ENCODE measurements around the gene ZNF701.
"Not testable (repeated sequence)": the region's sequence is repeated elsewhere in the genome, so short reads cannot be mapped to it uniquely, and the experiment has no call there.

Gene ZNF701

DNA sequence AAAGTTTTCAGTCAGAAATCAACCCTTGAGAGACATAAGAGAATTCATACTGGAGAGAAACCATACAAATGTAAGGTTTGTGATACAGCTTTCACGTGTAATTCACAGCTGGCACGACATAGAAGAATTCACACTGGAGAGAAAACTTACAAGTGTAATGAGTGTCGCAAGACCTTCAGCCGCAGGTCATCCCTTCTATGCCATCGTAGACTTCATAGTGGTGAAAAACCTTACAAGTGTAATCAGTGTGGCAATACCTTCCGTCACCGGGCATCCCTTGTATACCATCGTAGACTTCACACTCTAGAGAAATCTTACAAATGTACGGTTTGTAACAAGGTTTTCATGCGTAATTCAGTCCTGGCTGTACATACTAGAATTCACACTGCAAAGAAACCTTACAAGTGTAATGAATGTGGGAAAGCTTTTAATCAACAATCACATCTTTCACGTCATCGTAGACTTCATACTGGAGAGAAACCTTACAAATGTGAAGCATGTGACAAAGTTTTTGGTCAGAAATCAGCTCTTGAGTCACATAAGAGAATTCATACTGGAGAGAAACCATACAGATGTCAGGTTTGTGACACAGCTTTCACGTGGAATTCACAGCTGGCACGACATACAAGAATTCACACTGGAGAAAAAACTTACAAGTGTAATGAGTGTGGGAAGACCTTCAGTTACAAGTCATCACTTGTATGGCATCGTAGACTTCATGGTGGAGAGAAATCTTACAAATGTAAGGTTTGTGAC is 15.7 kb upstream of the ZNF701 start:
- no peak overlapping the region for H3K4me3 ChIP-seq (replicated peaks; ENCODE audit: low read depth, low read length)
- TF ChIP-seq, protein P1, sequence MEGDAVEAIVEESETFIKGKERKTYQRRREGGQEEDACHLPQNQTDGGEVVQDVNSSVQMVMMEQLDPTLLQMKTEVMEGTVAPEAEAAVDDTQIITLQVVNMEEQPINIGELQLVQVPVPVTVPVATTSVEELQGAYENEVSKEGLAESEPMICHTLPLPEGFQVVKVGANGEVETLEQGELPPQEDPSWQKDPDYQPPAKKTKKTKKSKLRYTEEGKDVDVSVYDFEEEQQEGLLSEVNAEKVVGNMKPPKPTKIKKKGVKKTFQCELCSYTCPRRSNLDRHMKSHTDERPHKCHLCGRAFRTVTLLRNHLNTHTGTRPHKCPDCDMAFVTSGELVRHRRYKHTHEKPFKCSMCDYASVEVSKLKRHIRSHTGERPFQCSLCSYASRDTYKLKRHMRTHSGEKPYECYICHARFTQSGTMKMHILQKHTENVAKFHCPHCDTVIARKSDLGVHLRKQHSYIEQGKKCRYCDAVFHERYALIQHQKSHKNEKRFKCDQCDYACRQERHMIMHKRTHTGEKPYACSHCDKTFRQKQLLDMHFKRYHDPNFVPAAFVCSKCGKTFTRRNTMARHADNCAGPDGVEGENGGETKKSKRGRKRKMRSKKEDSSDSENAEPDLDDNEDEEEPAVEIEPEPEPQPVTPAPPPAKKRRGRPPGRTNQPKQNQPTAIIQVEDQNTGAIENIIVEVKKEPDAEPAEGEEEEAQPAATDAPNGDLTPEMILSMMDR (IDR thresholded peaks at IDR 0.05; ENCODE audit: low read length, missing control alignments), result no peak
- DNase-seq (ENCODE audit: low read depth), result no peak

DNA sequence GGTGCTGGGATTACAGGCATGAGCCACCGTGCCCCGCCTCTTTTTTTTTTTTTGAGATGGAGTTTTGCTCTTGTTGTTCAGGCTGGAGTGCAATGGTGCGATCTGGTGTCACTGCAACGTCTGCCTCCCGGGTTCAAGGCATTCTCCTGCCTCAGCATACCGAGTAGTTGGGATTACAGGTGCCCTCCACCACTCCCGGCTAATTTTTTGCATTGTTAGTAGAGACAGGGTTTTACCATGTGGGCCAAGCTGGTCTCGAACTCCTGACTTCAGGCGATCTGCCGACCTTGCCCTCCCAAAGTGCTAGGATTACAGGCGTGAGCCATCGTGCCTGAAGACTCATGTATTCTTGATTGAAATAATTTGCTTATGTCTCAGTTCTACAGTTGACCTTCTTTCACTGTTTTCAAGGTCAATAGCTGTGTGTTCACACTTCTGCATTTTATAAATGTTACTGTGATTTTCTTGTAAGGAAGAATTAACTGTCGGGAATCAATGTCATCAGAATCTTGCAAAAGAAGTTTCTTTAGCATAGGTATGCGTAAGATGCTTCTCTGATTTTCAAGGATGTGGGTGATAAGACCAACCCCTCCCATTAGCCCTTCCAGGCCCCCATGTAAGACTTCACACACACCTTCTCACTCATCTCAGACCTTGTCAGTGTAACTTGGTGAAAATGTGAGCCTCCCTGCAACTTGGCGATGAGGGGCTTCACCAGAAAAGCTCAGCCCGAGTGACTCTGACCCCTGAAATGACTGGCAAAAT is 12.7 kb upstream of the ZNF701 start:
- DNase-seq (ENCODE audit: low read depth), result no peak
- TF ChIP-seq, protein P1 (IDR thresholded peaks at IDR 0.05; ENCODE audit: low read length, missing control alignments), result no peak
- no peak overlapping the region for H3K4me3 ChIP-seq (replicated peaks; ENCODE audit: low read depth, low read length)

DNA sequence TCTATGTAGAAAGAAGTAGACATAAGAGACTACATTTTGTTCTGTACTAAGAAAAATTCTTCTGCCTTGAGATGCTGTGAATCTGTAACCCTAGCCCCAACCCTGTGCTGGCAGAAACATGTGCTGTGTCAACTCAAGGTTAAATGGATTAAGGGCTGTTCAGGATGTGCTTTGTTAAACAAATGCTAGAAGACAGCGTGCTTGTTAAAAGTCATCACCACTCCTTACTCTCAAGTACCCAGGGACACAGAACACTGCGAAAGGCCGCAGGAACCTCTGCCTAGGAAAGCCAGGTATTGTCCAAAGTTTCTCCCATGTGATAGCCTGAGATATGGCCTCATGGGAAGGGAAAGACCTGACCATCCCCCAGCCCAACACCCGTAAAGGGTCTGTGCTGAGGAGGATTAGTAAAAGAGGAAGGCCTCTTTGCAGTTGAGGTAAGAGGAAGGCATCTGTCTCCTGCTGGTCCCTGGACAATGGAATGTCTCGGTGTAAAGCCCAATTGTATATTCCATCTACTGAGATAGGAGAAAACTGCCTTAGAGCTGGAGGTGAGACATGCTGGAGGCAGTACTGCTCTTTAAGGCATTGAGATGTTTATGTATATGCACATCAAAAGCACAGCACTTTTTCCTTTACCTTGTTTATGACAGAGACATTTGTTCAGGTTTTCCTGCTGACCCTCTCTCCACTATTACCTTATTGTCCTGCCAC is 11.2 kb upstream of the ZNF701 start:
- DNase-seq (ENCODE audit: low read depth); H3K4me3 ChIP-seq (replicated peaks; ENCODE audit: low read depth, low read length): not testable (repeated sequence)

DNA sequence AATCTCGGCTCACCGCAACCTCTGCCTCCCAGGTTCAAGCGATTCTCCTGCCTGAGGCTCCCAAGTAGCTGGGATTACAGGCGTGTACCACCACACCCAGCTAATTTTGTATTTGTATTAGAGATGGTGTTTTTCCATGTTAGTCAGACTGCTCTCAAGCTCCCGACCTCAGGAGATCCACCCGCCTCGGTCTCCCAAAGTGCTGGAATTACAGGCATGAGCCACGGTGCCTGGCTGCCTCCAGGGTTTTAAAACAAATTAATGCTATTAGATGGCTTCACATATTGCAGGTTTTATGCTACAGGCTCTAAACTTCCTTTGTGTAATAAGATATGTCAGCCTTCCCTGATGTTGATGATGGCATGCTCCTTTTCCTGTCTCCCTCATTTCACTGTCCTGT is 8.5 kb upstream of the ZNF701 start:
- DNase-seq (ENCODE audit: low read depth); H3K4me3 ChIP-seq (replicated peaks; ENCODE audit: low read depth, low read length): not testable (repeated sequence)

DNA sequence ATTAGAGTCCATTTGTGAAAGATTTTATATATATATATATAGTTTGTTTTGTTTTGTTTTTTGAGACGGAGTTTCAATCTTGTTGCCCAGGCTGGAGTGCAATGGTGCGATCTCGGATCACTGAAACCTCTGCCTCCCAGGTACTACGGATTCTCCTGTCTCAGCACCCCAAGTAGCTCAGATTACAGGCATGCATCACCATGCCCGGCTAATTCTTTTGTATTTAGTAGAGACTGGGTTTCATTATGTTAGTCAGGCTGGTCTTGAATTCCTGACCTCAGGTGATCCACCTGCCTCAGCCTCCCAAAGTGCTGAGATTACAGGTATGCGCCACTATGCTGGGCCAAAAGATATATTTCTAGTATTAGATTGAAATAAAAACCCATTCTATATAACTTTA is 4.0 kb upstream of the ZNF701 start:
- TF ChIP-seq, protein P1 (IDR thresholded peaks at IDR 0.05; ENCODE audit: low read length, missing control alignments), result no peak

DNA sequence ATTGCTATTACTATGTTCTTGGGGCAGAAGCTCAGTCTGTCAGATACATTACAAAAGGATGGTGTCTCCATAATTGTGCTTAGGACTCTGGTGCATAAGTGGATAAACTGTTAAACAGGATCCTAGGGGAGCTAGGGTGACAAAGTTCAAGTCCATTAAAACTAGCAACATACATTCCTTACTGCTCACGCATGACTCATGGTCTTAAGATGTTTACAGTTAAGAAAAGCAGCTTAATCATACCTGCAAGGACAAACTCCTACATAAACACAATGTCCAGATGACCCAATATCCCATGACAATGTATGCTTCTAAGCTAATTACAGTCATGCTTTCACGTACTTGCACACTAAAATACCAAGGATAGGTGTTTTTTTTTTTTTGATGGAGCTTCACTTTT is 3.5 kb upstream of the ZNF701 start:
- DNase-seq (ENCODE audit: low read depth), result peak; percentile 20
- H3K4me3 ChIP-seq (replicated peaks; ENCODE audit: low read depth, low read length), result no peak overlapping the region
- TF ChIP-seq, protein P1 (IDR thresholded peaks at IDR 0.05; ENCODE audit: low read length, missing control alignments), result no peak

More for the DNA sequence above, 4.0 kb upstream of the ZNF701 start:
- no peak for DNase-seq (ENCODE audit: low read depth)
- no peak overlapping the region for H3K4me3 ChIP-seq (replicated peaks; ENCODE audit: low read depth, low read length)

DNA sequence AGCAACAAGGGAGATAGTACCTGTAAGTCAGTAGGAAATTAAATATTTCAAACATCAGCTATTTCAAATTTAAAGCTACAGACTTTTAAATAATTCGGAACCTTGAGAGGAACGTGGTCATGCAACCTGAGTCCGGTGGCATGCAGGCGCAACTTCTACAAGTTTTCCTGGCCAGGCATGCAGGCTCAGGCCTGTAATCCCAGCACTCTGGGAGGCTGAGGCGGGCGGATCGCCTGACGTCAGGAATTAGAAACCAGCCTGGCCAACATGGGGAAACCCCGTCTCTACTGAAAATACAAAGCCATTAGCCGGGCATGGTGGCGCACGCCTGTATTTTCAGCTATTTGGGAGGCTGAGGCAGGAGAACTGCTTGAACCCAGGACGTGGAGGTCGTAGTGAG is 2.2 kb upstream of the ZNF701 start:
- TF ChIP-seq, protein P1 (IDR thresholded peaks at IDR 0.05; ENCODE audit: low read length, missing control alignments), result no peak
- DNase-seq (ENCODE audit: low read depth), result no peak
- no peak overlapping the region for H3K4me3 ChIP-seq (replicated peaks; ENCODE audit: low read depth, low read length)

DNA sequence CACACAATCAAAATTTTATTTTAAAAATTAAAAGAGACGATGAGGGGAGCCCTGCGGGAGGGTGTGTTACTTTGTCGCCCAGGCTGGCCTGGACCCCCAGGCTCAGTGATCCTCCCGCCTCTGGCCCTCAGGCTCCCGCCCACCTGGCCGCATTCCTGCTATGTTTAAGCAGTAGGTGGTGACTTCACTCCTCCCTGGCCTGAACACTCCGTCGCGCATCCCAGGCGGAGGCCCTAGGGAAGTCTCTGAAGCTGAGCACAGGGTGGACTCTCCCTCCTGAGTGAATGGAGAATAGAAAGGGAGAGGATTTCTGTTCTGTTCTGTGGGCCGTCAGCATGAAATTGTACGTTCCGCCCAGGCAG is 468 bp upstream of the ZNF701 start:
- H3K4me3 ChIP-seq (replicated peaks; ENCODE audit: low read depth, low read length), result peak overlapping the region; percentile 99
- DNase-seq (ENCODE audit: low read depth), result not testable (repeated sequence)

Measured in fibroblast of pulmonary artery (primary cell).